ENCODE data around the gene C15orf62. TPM values are rescaled to one million over a fixed set of nuclear protein-coding genes. Genes with fewer than 3 reads are reported as not detected.

C15orf62 gene
- total RNA-seq, 2 experiments from 2014 or later: 0.10 to 0.33 TPM

DNA sequence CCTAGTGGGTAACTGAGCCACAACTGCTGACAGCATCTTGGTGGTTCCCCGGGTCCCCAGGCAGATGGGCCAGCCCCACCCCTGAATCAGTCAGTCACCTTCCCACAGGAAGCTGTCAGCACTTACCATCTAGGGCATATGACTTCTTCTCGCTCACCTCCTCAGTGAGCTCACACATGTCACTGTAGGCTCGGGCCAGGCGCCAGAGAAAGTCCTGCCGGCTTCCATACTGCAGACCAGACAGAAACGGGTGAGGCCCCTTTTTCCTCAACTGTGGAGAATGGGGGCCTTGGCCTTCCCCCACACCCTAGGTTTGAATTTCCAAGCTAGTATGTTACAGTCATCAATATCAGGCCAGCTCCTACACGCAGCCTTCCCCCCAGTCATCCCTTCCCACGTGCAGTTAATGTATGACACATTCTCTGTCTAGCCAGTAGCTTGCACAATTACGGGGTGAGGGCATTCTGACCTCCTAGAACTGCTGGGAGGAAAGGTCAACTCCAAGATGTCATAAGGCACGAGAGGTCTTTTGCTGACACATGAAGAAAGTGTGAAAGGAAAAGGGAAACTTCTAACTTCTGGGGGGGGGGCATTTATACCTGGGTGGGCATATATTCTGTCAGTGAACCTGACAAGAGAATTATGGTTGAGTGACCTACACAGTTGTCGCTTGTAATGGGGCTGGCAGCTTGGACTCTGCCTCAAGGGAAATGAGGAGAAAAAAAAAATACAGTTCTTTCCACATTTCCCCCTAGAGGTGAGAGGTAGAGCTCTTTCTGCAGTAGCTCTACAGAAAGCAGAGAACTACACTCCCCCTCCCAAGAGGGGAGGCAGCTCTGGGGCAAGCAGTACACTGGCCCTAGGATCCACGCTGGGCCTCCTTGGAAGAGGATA is 25.6 kb upstream of the C15orf62 start:
- H3K27ac Mint-ChIP-seq: peak overlapping the region; percentile 48
- H3K36me3 Mint-ChIP-seq (ENCODE audit: low read depth): peaks cover 14% of the 10 kb centered on the region
- H3K9me3 Mint-ChIP-seq: no peaks in the 10 kb centered on the region
- H3K4me1 Mint-ChIP-seq (ENCODE audit: low read depth): peaks cover 15% of the 10 kb centered on the region
- CTCF ChIA-PET: interaction anchor here (1.0 to 7.0 kb wide), 4 partner anchors 14 to 44 kb away, joined by 3 to 32 read pairs (median 3); no protein-coding TSS in a partner anchor
- H3K4me3 Mint-ChIP-seq: no peak overlapping the region
- DNase-seq: peak; percentile 81
- intact Hi-C loops (cut with micrococcal nuclease): loop anchor here (1.0 to 2.0 kb wide), 4 partner anchors 11 to 150 kb away; partner anchors contain the start of genes RAD51, RMDN3 and VPS18
- H3K27me3 Mint-ChIP-seq (ENCODE audit: low read depth): no peaks in the 10 kb centered on the region

DNA sequence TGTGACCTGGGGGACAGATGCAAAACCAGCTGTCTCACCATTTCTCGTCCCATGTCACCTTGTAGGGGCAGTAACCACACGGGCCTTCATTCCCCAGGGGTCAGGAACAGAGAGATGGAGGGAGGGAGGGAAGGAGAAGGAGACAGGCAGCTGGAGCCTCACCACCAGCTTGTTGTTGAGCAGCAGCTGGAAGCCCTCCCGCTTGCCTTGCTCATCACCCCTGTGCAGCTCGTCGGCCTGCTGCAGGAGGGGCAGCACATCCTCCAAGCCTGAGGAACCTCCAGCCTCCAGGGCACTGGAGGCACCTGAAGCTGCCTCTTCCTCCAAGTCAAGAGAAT is 25.0 kb upstream of the C15orf62 start:
- H3K36me3 Mint-ChIP-seq (ENCODE audit: low read depth): peaks cover 19% of the 10 kb centered on the region
- peaks cover 15% of the 10 kb centered on the region for H3K4me1 Mint-ChIP-seq (ENCODE audit: low read depth)
- no peak overlapping the region for H3K4me3 Mint-ChIP-seq
- peak overlapping the region; percentile 34 for H3K27ac Mint-ChIP-seq
- DNase-seq: no peak
- no peaks in the 10 kb centered on the region for H3K9me3 Mint-ChIP-seq
- CTCF ChIA-PET: interaction anchor here (1.0 to 7.0 kb wide), 4 partner anchors 15 to 43 kb away, joined by 3 to 32 read pairs (median 3); no protein-coding TSS in a partner anchor
- H3K27me3 Mint-ChIP-seq (ENCODE audit: low read depth): no peaks in the 10 kb centered on the region
- intact Hi-C loops (cut with micrococcal nuclease): loop anchor here (1.0 to 2.0 kb wide), 3 partner anchors 11 to 150 kb away; partner anchors contain the start of genes RAD51, RMDN3 and VPS18

DNA sequence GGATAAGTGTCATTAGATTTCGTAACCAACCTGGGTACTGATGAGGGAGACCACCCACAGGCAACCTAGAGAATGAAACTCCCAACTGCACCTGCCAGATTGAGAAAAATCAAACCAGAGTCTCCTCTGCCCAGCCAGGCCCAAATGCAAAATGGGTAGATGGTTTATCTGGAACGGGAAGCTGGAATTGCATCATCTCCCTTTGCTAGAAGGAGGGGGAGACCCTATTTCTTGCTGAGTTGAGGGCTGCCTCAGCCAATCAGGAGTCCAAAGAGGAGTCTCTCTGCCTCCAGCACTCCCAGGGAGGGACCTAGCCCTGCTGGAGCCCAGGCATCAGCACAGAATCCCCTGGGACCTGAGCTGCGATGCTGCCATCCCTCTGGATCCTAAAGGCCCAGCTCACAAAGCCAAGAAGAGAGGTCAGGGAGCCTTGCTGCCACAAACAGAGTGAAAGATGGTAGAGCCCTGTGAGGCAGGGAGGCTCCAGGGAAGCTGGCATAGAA is 22.8 kb upstream of the C15orf62 start:
- Mint-ChIP-seq H3K4me1 (ENCODE audit: low read depth) (peaks cover 15% of the 10 kb centered on the region), H3K27ac (no peak overlapping the region), H3K27me3 (ENCODE audit: low read depth) (no peaks in the 10 kb centered on the region), H3K36me3 (ENCODE audit: low read depth) (peaks cover 26% of the 10 kb centered on the region), H3K9me3 (no peaks in the 10 kb centered on the region), H3K4me3 (no peak overlapping the region)
- intact Hi-C loops (cut with micrococcal nuclease): loop anchor here (1.0 kb wide), 1 partner anchor 35 kb away; no protein-coding TSS in a partner anchor
- DNase-seq: no peak
- CTCF ChIA-PET: interaction anchor here (0.6 to 7.0 kb wide), 6 partner anchors 19 to 145 kb away, joined by 3 to 32 read pairs (median 5); no protein-coding TSS in a partner anchor

GRCh38 chr15:40747685-40748631 is 21.8 kb upstream of the C15orf62 start:
- Mint-ChIP-seq H3K9me3 (no peaks in the 10 kb centered on the region), H3K27ac (no peak overlapping the region), H3K27me3 (ENCODE audit: low read depth) (no peaks in the 10 kb centered on the region), H3K4me3 (no peak overlapping the region), H3K4me1 (ENCODE audit: low read depth) (peaks cover 22% of the 10 kb centered on the region), H3K36me3 (ENCODE audit: low read depth) (peaks cover 26% of the 10 kb centered on the region)
- CTCF ChIA-PET: interaction anchor here (0.6 to 7.0 kb wide), 5 partner anchors 22 to 376 kb away, joined by 3 to 32 read pairs (median 4); no protein-coding TSS in a partner anchor
- no peak for DNase-seq
- intact Hi-C loops (cut with micrococcal nuclease): no loop called here

GRCh38 chr15:40749151-40749630 is 20.6 kb upstream of the C15orf62 start:
- intact Hi-C loops (cut with micrococcal nuclease): no loop called here
- no peak overlapping the region for H3K4me3 Mint-ChIP-seq
- no peaks in the 10 kb centered on the region for H3K27me3 Mint-ChIP-seq (ENCODE audit: low read depth)
- no peak for DNase-seq
- CTCF ChIA-PET: interaction anchor here (0.6 to 7.0 kb wide), 4 partner anchors 23 to 140 kb away, joined by 3 to 32 read pairs (median 5); no protein-coding TSS in a partner anchor
- peaks cover 23% of the 10 kb centered on the region for H3K36me3 Mint-ChIP-seq (ENCODE audit: low read depth)
- H3K9me3 Mint-ChIP-seq: no peaks in the 10 kb centered on the region
- H3K27ac Mint-ChIP-seq: no peak overlapping the region
- peaks cover 22% of the 10 kb centered on the region for H3K4me1 Mint-ChIP-seq (ENCODE audit: low read depth)

GRCh38 chr15:40750885-40751284 is 18.9 kb upstream of the C15orf62 start:
- H3K36me3 Mint-ChIP-seq (ENCODE audit: low read depth): peaks cover 23% of the 10 kb centered on the region

GRCh38 chr15:40751745-40752144 is 18.0 kb upstream of the C15orf62 start:
- Mint-ChIP-seq H3K36me3 (ENCODE audit: low read depth) (peaks cover 23% of the 10 kb centered on the region), H3K4me1 (ENCODE audit: low read depth) (peaks cover 26% of the 10 kb centered on the region), H3K27ac (no peak overlapping the region), H3K27me3 (ENCODE audit: low read depth) (no peaks in the 10 kb centered on the region), H3K4me3 (no peak overlapping the region), H3K9me3 (no peaks in the 10 kb centered on the region)
- intact Hi-C loops (cut with micrococcal nuclease): no loop called here
- no peak for DNase-seq
- CTCF ChIA-PET: interaction anchor here (0.5 to 2.4 kb wide), 5 partner anchors 31 to 415 kb away, joined by 3 to 11 read pairs (median 4); no protein-coding TSS in a partner anchor

More at GRCh38 chr15:40750885-40751284, 18.9 kb upstream of the C15orf62 start:
- Mint-ChIP-seq H3K4me3 (no peak overlapping the region), H3K27ac (no peak overlapping the region), H3K9me3 (no peaks in the 10 kb centered on the region), H3K4me1 (ENCODE audit: low read depth) (peaks cover 27% of the 10 kb centered on the region), H3K27me3 (ENCODE audit: low read depth) (no peaks in the 10 kb centered on the region)
- intact Hi-C loops (cut with micrococcal nuclease): no loop called here
- no peak for DNase-seq
- CTCF ChIA-PET: interaction anchor here (1.6 to 2.4 kb wide), 2 partner anchors 31 to 73 kb away, joined by 4 to 11 read pairs; no protein-coding TSS in a partner anchor

- intact Hi-C loops (cut with micrococcal nuclease): loop anchor here (2.0 kb wide), 1 partner anchor 28 kb away; no protein-coding TSS in a partner anchor
- H3K36me3 Mint-ChIP-seq (ENCODE audit: low read depth): peaks cover 19% of the 10 kb centered on the region
- peak overlapping the region; percentile 94 for H3K4me3 Mint-ChIP-seq
- no peaks in the 10 kb centered on the region for H3K27me3 Mint-ChIP-seq (ENCODE audit: low read depth)
- H3K4me1 Mint-ChIP-seq (ENCODE audit: low read depth): peaks cover 25% of the 10 kb centered on the region
- no peaks in the 10 kb centered on the region for H3K9me3 Mint-ChIP-seq
- no peak for DNase-seq
- CTCF ChIA-PET: interaction anchor here (0.6 kb wide), 2 partner anchors 50 to 154 kb away, joined by 3 to 4 read pairs; no protein-coding TSS in a partner anchor
- peak overlapping the region; percentile 98 for H3K27ac Mint-ChIP-seq
These were observed 15.3 kb upstream of the C15orf62 start for GRCh38 chr15:40754574-40754882.

DNA sequence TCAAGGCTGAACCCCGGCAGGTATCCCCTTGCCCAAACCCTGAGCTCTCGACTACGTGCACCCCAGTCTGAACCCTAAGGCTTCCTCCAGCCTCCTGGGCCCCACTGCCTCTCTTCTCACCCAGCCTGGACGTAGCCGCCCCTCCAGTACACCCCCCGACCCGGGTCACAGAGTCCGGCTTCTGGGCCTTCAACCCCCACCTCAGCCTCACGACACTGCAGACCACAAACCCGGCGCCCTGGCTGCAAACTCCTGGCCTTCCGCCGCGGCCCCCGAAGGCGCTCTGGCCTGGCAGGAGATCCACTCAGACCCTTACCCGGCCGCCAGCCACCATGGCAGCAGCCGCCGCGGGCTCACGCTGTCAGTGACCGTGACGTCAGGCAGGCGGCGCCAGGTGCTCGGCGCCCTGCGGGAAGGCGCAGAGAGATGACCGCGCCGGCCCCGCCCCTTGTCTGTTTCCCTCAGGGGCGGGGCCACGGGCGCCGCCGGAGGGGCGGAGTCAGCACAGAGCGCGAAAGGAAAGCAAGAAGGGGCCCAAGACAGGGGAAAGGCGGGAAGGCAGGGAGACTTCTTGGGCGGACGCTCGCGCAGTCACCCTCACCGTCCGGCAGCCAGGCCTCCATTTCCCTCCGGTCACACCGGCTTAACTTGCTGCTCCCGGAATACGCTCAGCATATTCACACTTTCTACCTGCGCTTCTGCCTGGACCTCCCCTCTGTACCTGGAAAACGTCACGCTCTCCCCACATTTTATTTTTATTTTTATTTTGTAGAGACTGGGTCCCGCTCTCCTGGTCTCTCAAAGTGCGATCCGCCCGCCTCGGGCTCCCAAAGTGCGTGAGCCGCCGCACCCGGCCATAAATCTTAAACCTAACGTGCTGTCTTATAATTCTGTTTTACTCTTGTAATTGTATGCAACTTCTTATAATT is 14.6 kb upstream of the C15orf62 start, which contains the start of gene RMDN3:
TSS of gene RMDN3 (minus strand) at position 372 of the 929 bp plus-strand sequence. CDS start 471 bp downstream, outside the sequence.
- H3K4me1 Mint-ChIP-seq (ENCODE audit: low read depth): peaks cover 25% of the 10 kb centered on the region
- peaks cover 16% of the 10 kb centered on the region for H3K36me3 Mint-ChIP-seq (ENCODE audit: low read depth)
- CTCF ChIA-PET: no interaction called here
- peak within 1 kb of the TSS; percentile 98 for H3K27ac Mint-ChIP-seq
- peak; percentile 95 for DNase-seq
- intact Hi-C loops (cut with micrococcal nuclease): loop anchor here (1.0 to 2.0 kb wide), 10 partner anchors 8 to 350 kb away; partner anchors contain the start of genes CCDC32, DNAJC17, IVD and KNL1
- H3K27me3 Mint-ChIP-seq (ENCODE audit: low read depth): no peaks in the 10 kb centered on the region
- H3K4me3 Mint-ChIP-seq: peak within 1 kb of the TSS; percentile 94
- no peaks in the 10 kb centered on the region for H3K9me3 Mint-ChIP-seq

- intact Hi-C loops (cut with micrococcal nuclease): loop anchor here (1.0 to 2.0 kb wide), 10 partner anchors 7 to 351 kb away; partner anchors contain the start of genes CCDC32, DNAJC17, IVD and KNL1
- CTCF ChIA-PET: interaction anchor here (0.6 to 2.4 kb wide), 2 partner anchors 27 to 645 kb away, joined by 5 to 11 read pairs; no protein-coding TSS in a partner anchor
- Mint-ChIP-seq H3K27me3 (ENCODE audit: low read depth) (no peaks in the 10 kb centered on the region), H3K4me1 (ENCODE audit: low read depth) (peaks cover 25% of the 10 kb centered on the region), H3K9me3 (no peaks in the 10 kb centered on the region), H3K27ac (peak overlapping the region; percentile 98), H3K36me3 (ENCODE audit: low read depth) (peaks cover 12% of the 10 kb centered on the region), H3K4me3 (peak overlapping the region; percentile 94)
- DNase-seq: no peak
These were observed 14.0 kb upstream of the C15orf62 start for GRCh38 chr15:40755812-40756208.
